Amniotic epithelial cell (primary cell): ENCODE measurements around the gene CHL1.
"Not testable (repeated sequence)": the region's sequence is repeated elsewhere in the genome, so short reads cannot be mapped to it uniquely, and the experiment has no call there.

ENCODE experiments used
- DNase-seq: peaks from one replicate; pipeline ENCODE4 v3.0.0-alpha.2; 2010; ENCODE audit warnings: low read depth

CHL1 gene

DNA sequence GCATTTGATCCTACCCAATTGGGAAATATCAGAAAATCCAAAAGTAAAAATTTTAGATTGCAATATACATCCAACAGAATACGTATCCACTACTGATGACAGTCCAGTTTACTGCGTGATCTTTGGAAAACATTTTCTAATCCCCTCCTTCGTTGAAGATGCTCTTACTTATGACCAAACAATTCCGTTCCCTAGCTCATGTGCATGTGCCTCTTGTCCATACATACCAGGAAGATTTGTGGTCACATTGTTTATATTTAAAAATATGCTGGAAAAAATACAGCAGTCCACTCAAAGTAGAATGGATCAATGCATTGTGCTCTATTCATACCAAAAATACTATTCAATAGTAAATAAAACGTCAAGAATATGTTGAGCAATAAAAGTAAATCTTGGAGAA lies 135.3 kb downstream of the CHL1 start:
- peak; percentile 2 for DNase-seq

- DNase-seq = no peak
Measured at GRCh38 chr3:332701-333100, 136.1 kb downstream of the CHL1 start.

DNA sequence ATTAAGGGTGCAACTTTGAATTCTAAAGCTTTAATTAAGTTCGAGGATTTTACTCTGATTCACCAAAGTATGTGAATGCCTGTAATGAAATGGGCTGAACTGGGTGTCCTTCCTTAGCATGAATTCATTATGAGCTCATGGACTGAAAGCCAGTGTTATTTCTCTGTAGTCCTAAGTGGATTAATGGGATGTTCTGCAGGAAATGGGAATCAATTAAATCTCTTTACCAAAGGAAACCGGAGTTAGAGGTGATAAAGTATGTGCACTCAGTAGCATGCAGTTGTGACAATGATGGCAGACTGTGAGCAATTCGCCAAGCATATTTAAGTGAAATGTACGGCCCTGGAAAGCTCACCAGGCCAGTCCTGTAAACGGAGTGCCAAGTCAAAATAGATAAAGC lies 138.7 kb downstream of the CHL1 start:
- DNase-seq = no peak

DNA sequence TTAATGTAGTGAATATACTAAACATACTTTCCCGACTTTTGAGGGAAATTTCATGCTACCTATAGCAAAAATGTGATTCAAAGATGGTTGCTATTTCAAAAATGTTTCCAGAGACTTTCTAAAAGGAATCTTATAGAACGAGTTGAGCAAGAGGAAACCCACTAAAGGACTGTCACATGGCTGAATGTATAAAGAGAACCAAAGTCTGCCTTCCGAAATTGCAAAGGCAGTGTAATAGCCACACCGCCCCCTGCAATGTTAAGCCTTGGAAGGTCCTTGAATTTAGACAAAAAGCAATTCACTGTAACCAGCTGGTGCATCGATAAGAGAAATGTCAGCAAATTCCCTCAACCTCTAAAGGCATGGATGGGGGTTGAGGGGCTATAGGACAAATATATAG lies 142.8 kb downstream of the CHL1 start:
- DNase-seq = no peak

DNA sequence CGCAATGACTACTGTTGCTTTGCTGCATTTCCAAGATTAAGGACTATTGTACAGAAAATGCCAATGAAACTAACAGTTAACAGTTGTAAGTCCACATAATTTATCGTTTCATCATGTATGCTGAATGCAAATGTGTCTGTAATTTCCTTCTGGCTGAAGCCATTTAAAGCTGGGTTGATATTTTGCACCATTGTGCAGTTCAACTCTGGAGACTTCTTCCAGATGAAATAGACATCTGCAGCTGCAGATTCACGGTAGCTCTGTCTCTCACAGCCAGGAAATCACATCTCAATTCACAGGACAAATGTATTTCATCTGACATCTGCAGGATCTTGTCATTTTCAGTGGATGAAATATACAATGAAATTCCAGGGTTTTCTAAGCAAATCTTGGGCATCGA lies 145.4 kb downstream of the CHL1 start:
- DNase-seq = no peak

- no peak for DNase-seq
Measured at GRCh38 chr3:346186-346585, 149.6 kb downstream of the CHL1 start.

DNA sequence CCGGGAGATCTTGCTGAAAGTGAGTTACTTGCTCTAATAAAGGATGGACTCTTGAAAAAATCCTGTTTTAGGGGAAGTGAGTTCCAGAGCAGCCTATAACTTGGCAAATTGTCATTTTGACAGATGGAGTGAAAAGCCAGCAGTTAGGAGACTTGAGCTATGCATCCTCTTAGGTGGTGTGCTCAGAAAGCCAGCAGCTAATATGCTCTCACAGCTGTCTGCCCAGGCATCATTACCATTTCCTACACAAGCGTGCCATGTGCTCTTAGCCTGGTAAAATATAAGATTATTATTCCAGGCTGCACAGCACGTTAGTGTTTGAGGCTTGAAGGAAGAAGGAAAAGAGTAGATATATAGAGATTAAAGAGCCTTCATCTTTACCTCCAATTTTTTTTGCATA lies 151.0 kb downstream of the CHL1 start:
- DNase-seq = no peak

GRCh38 chr3:350871-351371 lies 154.4 kb downstream of the CHL1 start:
- DNase-seq = no peak

DNA sequence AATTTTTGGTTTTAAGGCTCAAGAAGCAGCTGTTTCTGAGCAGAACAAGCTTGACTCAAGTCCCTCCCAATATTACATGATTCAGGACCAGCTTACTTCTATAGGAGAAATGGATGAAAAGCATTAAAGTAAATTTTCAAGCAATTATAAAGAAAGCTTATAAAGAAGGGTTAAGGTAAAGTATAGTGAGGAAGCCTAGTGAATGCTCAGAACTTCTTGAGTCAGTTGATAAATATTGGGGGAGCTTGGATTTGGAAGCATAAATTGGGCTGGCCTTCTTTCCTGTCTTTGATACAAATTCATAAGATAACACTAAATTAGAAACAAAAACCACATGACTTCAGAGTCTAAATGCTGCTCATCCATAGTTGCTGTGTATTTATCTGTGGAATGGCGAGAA lies 156.0 kb downstream of the CHL1 start:
- DNase-seq = no peak

GRCh38 chr3:353191-353739 lies 156.7 kb downstream of the CHL1 start:
- DNase-seq = no peak

DNA sequence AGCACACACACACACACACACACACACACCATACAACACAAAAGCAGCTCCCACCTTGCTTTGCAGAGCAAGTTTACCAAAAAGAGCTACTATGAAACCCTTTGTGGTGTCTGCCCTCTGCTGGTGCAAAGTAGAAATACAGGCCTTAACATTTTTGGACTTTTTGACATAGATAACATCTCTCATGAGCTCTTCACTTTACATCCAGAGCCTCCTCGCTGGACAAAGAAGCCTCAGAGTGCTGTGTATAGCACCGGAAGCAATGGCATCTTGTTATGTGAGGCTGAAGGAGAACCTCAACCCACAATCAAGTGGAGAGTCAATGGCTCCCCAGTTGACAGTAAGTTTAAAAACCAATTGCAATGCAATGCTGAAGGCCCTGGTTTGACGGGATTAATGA lies 157.9 kb downstream of the CHL1 start:
- peak; percentile 35 for DNase-seq

DNA sequence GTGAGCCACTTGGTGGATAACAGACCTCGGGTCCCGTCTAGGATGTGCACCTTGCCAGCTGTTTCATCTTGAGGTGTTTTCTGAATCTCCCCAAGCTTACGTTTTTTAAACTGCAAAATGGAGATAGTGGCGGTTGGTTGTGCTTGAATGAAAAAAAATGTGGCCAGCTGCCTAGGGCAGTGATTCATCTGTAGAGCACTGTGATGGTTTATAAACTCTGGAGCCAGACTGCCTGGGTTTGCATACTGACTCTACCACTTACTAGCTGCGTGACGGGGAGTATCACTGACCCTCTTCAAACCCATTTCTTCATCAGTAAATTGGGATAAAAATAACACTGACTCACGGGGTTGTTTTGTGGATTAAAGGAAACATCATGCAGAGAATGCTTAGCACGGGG lies 159.1 kb downstream of the CHL1 start:
- DNase-seq = peak; percentile 30

DNA sequence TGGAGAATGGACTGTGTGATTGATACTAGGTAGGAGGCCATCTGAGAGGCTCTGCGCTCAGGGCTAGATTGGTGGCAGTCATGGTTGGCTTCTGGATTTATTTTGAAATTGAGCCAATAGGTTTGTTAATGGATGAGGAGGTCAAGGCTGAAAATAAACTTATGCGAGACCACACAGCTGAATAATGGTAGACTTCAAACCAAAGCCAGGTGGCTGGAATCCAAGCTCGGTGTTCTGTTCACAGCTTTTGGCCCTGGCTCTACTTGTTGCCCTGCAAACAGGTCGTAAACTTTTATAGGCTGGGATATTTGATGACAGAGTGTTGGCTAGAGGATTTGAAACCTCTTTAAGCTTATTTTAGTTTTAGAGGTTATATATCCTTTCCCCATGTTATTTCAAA lies 160.4 kb downstream of the CHL1 start:
- no peak for DNase-seq

DNA sequence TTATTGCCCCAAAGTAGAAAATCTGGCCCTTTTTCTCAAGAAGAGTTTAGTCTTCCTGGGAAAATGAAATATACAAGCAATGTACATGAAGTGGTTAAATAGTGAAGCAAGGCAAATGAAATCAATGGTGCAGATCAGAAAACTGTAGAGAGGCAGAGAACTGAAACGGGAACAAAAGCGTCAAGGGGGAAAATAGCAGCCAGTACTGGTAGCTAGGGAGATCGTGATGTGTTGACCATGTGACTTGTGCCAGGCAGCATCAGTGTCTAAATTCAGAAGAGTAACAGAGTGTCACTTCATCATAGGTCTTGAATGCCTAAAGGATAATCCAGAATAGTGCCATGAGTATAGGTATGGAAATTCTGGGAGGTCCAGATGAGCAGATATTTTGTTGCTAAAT lies 163.1 kb downstream of the CHL1 start:
- no peak for DNase-seq

DNA sequence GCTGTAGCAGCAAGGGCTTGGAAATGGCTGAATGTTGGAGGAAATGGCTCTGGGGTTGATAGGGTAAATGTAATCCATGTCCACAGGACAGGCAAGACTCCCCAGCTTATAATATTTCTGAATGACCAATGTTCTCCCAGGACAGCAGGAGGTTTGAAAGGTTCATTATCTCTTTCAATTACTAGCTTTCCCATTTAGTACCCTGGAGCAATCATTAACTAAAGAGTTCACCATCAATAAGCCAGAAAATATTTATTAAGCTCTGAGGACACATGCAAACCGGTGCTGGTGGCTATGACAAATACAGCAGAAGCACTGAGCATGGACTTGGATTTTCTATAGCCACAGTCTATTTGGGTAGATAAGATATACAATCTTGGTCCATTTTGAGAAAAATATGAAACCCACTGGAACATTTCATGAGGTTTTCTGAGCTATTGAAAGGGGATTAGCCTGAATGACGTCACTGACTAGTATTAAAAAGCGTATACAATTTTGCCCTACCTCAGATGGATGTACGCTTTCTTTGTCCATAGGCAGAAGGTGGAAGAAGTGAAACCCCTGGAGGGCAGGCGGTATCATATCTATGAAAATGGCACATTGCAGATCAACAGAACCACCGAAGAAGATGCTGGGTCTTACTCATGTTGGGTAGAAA lies 166.2 kb downstream of the CHL1 start:
- no peak for DNase-seq

DNA sequence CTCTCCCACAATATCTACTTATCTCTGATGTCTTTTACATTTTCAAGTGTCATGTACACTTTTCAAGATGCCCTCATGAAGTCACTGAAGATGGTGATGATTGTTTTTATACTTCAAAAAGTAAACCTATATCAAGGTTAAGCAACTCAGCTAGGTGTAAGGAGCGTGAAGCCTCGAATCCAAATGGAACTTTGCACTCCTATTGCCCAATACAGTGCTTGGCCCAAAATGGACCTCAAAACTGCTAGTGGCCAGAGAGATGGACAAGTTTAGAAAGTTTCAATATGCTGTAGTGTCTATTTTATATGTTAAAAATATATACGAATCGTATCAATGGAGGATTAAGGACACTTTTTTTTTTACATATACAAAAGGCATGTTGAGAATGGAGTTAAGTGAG lies 167.7 kb downstream of the CHL1 start:
- DNase-seq = no peak

DNA sequence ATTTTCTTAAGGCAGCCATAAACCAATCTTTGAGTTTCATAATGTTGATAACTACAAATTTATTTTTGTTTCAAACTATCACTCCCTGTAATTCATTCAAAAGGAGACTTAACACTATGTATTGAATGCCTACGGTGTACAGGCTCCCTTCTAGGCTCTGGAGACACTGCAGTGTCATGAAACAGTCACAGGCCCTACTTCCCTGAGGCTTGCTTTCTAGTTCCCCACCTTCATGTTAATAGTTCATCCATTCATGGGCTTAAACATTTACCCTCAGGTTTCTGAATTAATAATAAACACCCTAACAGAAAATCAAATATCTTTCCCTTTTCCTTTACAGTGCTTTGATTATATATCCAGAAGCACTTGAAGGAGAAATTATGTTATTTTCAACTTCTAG lies 168.7 kb downstream of the CHL1 start:
- no peak for DNase-seq

DNA sequence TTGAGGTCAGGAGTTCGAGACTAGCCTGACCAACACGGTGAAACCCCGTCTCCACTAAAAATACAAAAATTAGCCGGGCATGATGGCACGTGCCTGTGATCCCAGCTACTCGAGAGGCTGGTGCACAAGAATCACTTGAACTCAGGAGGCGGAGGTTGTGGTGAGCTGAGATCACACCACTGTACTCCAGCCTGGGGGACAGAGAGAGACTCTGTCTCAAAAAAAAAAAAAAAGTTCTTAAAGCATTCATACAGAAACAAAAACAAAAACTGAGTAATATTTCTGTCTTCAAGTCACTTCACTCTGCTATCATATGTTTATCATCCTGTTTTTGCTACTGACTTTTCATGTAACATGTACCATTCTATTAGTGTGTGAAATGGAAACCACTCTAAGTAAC lies 169.7 kb downstream of the CHL1 start:
- not testable (repeated sequence) for DNase-seq

- DNase-seq = peak; percentile 2
Measured at GRCh38 chr3:373193-373779, 176.7 kb downstream of the CHL1 start.

DNA sequence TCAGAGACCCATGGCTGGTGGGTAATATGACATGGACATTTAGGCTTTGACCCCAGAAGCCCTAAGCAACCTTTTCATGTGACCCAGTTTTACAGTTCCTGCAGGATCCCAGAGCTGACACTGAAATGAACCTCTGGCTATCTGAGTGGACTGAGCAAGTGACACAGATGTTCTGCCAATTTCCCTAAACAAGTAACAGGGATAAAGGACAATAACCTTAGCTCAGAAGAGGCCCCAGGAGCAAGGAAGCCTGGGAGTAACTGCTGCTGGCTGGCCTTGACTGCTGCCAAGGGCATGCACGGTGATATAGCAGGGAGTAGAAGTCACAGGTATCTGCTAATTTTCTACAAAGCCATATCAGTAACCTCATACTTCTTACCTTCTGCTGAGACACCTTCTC lies 177.9 kb downstream of the CHL1 start:
- no peak for DNase-seq

GRCh38 chr3:377158-377561 lies 180.6 kb downstream of the CHL1 start:
- DNase-seq = peak; percentile 40

DNA sequence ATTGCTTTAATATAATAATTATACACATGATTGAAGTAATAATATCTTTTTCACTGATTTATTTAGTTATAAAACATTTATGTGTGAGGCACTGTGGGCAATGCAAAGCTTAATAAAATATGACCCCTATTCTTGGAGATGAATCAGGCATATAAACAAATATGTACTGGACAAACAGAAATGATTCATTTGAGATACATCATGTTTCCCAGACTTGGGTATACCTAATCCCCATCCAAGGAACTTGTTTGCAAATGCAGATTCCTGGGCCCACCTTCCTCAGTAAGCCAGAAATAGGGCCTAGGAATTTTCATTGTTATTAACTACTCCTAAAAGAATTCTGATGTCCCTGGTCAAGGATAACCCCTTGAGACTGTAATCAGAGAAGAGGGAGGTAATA lies 184.2 kb downstream of the CHL1 start:
- DNase-seq = peak; percentile 19

DNA sequence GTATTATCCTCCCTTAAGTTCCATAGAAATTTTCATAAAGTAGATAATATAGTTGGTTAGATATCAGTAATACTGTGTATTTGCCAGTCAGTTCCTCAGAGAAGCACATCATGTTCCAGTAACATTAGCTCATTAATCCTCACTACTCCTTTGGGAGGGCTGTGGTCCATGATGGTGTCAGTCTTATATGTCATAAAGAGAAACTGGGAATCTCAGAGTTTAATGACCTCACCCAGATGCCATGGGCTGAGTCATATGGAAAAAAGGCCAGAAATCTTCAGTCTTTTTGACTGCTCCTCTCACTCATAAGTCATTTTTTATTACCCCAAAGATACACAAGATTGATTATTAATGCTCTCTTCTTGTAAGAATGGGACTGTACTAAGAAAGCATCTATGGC lies 188.6 kb downstream of the CHL1 start:
- peak; percentile 84 for DNase-seq

- DNase-seq = no peak
Measured at GRCh38 chr3:394775-395174, 198.2 kb downstream of the CHL1 start.
